Activated T-cell treated with anti-CD3 and anti-CD28 coated beads, Interleukin-2, amount 50 U/mL, for 4 hours (primary cell): ENCODE data around the gene MNAT1. TPM values are rescaled to one million over a fixed set of nuclear protein-coding genes. Genes with fewer than 3 reads are reported as not detected.

Experiments
- ATAC-seq, 2 donors: fragments of 200-7000 bp; cut with Tn5 transposase; one replicate each; pipeline ENCODE4 v1.10.0; 2021
- DNase-seq: peaks from one replicate; pipeline ENCODE4 v3.0.0-alpha.2; 2020
- H3K27me3 Mint-ChIP-seq: one replicate; pipeline ENCODE4 v1.8.0; 2021; ENCODE audit warnings: low read depth, mixed read lengths
- H3K36me3 Mint-ChIP-seq: one replicate; pipeline ENCODE4 v1.8.0; 2022; ENCODE audit warnings: mixed read lengths; ENCODE audit not compliant: insufficient read depth
- H3K4me1 Mint-ChIP-seq: one replicate; pipeline ENCODE4 v1.8.0; 2021; ENCODE audit warnings: low read depth, mixed read lengths
- H3K4me3 Mint-ChIP-seq: one replicate; pipeline ENCODE4 v1.8.0; 2021; ENCODE audit warnings: mild to moderate bottlenecking, moderate library complexity, mixed read lengths
- H3K9me3 Mint-ChIP-seq: one replicate; pipeline ENCODE4 v1.8.0; 2021; ENCODE audit warnings: mixed read lengths
- total RNA-seq, 3 donors: library from RNA; stranded (reverse); gene quantifications; one replicate each; pipeline ENCODE4 v1.2.1, GENCODE V29; 2021

Gene MNAT1
- total RNA-seq, 3 donors from 2014 or later: 43.0 to 49.4 (median 43.4) TPM

DNA sequence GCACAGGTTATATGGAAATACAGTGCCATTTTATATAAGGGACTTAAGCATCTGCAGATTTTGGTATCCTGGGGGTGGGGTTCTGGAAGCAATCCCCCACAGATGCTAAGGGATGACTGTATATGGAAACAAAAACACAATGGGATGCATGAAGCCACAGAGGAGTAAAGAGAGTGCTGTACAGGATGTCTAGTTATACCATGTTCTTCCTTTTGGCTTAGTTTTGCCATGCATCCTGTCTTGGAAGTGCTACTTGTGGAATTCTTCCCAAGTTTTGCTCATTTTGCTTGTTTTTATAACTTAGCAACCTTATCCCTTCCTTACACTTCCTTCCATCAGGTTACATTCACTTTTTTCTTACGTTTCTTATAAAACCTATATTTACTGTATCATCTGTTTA lies 190.7 kb downstream of the MNAT1 start:
- ATAC-seq: no peak
- Mint-ChIP-seq H3K4me1 (no peaks in the 10 kb centered on the region), H3K36me3 (peaks cover 2% of the 10 kb centered on the region), H3K4me3 (no peak overlapping the region), H3K27me3 (no peaks in the 10 kb centered on the region), H3K9me3 (no peaks in the 10 kb centered on the region)
- DNase-seq: no peak

DNA sequence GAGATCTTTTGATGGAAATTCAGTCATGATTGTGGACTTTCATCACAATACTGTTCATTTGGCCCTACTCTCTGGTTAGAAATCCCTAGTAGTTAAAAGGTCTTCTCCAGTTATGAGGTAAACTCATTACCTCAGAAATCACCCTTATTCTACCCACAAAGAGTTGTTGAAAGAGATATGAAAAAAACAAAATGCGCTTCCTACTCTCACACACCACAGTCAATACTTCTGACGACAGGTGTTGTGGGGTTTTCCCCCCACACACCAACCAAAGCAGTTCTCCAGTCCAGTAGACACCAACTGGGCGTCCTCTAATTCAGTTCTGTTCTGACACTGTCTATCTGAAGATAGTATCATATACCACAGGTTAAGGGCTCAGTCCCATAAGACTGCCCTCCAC lies 191.4 kb downstream of the MNAT1 start:
- Mint-ChIP-seq H3K27me3 (no peaks in the 10 kb centered on the region), H3K36me3 (peaks cover 2% of the 10 kb centered on the region), H3K9me3 (no peaks in the 10 kb centered on the region), H3K4me1 (no peaks in the 10 kb centered on the region), H3K4me3 (no peak overlapping the region)
- ATAC-seq: no peak
- DNase-seq: no peak

DNA sequence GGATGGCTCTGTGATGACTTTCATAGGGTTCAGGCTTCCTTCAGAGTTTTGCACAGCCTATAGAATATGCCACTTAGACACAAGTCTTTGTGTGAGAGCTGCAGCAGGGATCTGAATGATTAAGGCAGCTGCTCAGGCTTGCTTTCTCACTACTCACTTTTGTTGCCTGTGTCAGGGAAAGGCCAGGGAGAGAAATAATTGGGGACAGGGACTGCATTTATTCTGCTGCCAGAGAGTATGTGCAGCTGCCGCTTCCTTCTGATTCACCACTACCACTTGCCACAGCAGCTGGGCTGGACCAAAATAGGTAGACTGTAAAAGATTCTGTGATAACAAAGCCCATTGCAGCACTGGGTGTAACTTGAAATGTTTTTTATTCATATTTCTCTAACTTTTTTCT lies 196.7 kb downstream of the MNAT1 start:
- peaks cover 7% of the 10 kb centered on the region for H3K36me3 Mint-ChIP-seq
- H3K4me1 Mint-ChIP-seq: no peaks in the 10 kb centered on the region
- no peak overlapping the region for H3K4me3 Mint-ChIP-seq
- ATAC-seq (no peak), DNase-seq (no peak)
- H3K9me3 Mint-ChIP-seq: no peaks in the 10 kb centered on the region
- H3K27me3 Mint-ChIP-seq: no peaks in the 10 kb centered on the region

DNA sequence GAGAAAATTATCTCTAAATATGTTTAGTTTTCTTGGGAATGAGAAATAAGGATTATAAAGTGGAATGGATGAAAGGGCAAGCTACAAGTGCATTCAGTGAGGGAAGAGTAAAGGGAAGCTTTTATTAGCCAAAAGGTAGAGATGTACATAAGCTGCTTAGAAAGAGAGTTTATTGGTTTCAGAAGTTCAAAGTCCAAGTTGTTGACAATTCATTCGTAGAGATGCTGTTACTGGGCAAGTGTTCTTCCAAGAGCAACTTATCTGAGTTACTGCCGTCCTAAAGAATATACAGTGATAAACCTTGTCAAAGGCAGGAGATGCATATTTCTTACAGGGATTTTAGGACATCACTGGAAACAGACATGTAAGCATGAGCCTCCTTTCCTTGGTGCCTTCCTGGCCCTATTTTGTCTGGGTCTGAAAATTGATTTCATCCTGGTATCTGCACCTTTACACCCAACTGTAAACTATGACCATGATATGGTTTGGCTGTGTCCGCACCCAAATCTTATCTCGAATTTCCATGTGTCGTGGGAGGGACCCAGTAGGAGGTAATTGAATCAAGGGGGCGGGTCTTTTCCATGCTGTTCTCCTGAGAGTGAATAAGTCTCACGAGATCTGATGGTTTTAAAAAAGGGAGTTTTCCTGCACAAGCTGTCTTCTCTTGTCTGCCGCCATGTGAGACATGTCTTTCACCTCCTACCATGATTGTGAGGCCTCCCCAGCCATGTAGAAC lies 199.5 kb downstream of the MNAT1 start:
- H3K27me3 Mint-ChIP-seq: no peaks in the 10 kb centered on the region

DNA sequence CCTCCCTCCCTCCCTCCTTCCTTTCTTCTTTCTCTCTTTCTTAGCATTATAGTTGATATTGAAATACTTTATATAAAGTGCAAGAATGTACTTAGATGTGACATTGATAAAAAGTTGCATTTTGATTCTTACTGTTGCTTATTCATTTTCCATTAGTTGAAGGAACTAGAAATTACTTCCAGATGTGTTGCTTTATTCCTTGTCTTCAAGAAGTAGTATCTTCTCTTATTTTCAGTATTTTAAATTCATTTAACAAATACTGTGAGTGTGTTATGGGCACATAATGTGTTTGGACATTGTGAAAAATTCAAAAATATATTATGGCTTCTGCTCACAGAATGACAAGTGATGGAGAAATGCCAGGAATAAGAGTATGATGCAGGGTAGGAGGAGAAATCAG lies 200.8 kb downstream of the MNAT1 start:
- no peak for DNase-seq
- no peak overlapping the region for H3K4me3 Mint-ChIP-seq
- H3K4me1 Mint-ChIP-seq: no peaks in the 10 kb centered on the region
- ATAC-seq: no peak
- H3K9me3 Mint-ChIP-seq: no peaks in the 10 kb centered on the region
- peaks cover 10% of the 10 kb centered on the region for H3K36me3 Mint-ChIP-seq
- H3K27me3 Mint-ChIP-seq: no peaks in the 10 kb centered on the region

More for the DNA sequence above, 199.5 kb downstream of the MNAT1 start:
- Mint-ChIP-seq H3K36me3 (peaks cover 10% of the 10 kb centered on the region), H3K4me3 (no peak overlapping the region), H3K4me1 (no peaks in the 10 kb centered on the region), H3K9me3 (no peaks in the 10 kb centered on the region)
- ATAC-seq (no peak), DNase-seq (no peak)

DNA sequence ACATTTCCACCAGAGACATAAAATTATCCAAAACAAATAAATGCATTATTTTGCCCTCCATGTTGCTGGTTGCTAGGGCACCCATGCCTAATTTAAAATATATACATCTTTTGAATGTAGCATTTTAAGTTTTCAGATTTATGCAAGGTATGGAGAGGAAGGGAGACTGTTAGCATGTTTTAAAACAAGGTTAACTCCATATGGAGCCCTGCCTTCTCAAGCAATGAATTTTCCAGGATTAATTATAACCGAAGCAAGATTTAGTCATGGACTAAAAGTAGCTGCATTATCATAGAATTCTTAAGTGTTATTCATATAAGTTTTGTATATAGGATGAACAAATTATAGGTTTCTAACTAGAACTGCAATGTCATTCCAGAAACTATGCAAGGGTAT lies 209.1 kb downstream of the MNAT1 start:
- ATAC-seq (no peak), DNase-seq (no peak)
- Mint-ChIP-seq H3K27me3 (no peaks in the 10 kb centered on the region), H3K9me3 (no peaks in the 10 kb centered on the region), H3K4me1 (peaks cover 5% of the 10 kb centered on the region), H3K4me3 (no peak overlapping the region), H3K36me3 (peaks cover 11% of the 10 kb centered on the region)

DNA sequence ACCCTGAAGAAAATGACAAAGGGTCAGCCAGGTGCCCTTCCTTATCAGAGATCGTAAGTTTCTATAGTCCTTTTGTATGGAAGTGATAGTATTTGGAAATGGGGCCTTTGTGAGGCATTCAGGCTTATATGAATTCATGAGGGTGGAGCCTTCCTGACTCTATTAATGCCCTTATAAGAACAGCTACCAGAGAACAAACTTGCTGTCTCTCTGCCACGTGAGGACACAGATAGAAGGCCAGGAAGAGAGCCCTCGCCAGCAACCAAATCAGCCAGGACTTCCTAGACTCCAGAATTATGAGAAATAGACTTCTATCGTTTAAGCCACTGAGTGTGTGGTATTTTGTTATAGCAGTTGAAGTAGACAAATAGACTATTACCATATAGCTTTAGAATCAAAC lies 209.6 kb downstream of the MNAT1 start:
- Mint-ChIP-seq H3K36me3 (peaks cover 11% of the 10 kb centered on the region), H3K27me3 (no peaks in the 10 kb centered on the region)
- ATAC-seq: no peak

DNA sequence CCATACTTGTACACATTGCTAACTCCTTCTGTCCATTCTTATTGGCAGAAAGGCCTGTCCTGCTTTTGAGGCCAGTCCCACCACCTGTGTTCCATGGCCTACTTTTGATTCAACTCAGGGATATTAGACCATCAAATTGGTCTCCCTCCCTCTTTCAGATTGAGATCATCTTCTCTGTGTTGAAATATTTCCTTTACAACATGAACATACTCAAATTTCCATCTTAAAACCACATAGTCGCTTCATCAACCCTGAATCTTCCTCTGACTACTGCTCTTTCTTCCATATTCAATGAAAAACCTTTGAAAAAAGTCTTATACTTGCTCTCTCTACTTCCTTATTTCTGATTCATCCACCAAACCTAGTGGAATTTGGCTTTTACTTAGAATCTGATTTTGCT lies 211.4 kb downstream of the MNAT1 start:
- peak; percentile 53 to 73 for ATAC-seq
- Mint-ChIP-seq H3K9me3 (no peaks in the 10 kb centered on the region), H3K4me1 (peaks cover 5% of the 10 kb centered on the region), H3K4me3 (no peak overlapping the region), H3K27me3 (no peaks in the 10 kb centered on the region), H3K36me3 (peaks cover 13% of the 10 kb centered on the region)
- DNase-seq: no peak

More for the DNA sequence above, 209.6 kb downstream of the MNAT1 start:
- Mint-ChIP-seq H3K4me1 (peaks cover 5% of the 10 kb centered on the region), H3K4me3 (no peak overlapping the region), H3K9me3 (no peaks in the 10 kb centered on the region)
- DNase-seq: no peak

DNA sequence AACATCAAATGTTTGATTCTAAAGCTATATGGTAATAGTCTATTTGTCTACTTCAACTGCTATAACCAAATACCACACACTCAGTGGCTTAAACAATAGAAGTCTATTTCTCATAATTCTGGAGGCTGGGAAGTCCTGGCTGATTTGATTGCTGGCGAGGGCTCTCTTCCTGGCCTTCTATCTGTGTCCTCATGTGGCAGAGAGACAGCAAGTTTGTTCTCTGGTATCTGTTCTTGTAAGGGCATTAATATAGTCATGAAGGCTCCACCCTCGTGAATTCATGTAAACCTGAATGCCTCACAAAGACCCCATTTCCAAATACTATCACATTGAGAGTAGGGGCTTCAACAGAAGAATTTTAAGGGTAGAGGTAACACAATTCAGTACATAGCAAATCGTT lies 212.2 kb downstream of the MNAT1 start:
- Mint-ChIP-seq H3K36me3 (peaks cover 13% of the 10 kb centered on the region), H3K4me3 (no peak overlapping the region), H3K9me3 (no peaks in the 10 kb centered on the region), H3K4me1 (peaks cover 5% of the 10 kb centered on the region), H3K27me3 (no peaks in the 10 kb centered on the region)
- DNase-seq: no peak
- ATAC-seq: no peak

DNA sequence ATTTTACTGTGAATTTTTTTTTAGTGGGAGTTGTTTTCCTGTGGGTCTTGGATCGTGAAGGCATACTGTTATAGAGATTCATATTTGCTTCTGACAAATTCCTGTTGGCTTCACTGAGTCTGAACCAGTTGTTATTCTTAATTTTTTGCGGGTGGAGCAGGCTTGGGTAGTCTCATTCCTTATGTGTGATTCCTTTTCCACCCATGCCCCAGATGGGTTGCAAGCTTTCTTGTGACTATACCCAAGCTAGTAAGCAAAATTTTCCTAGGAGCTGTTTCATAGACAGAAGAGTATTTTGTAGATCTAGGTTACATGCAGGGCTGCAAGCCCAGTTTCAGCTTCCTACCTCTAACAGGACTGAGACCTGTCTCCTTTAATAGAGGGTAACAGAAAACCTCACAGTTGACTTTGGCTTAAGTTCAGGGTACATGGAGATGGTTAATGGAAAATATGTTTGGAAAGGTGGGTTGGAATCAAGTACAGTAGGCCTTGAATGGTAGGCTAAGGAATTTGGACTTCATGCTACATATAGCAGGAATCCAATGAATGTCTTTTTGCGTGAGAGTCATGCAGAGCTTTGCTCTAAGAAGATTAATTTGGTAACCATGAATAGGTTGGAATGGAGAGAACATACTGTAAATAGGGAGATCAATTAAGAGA lies 217.3 kb downstream of the MNAT1 start:
- H3K4me1 Mint-ChIP-seq: peaks cover 3% of the 10 kb centered on the region
- DNase-seq: no peak
- H3K4me3 Mint-ChIP-seq: no peak overlapping the region
- peaks cover 20% of the 10 kb centered on the region for H3K36me3 Mint-ChIP-seq
- ATAC-seq: no peak
- peaks cover 20% of the 10 kb centered on the region for H3K9me3 Mint-ChIP-seq
- no peaks in the 10 kb centered on the region for H3K27me3 Mint-ChIP-seq

DNA sequence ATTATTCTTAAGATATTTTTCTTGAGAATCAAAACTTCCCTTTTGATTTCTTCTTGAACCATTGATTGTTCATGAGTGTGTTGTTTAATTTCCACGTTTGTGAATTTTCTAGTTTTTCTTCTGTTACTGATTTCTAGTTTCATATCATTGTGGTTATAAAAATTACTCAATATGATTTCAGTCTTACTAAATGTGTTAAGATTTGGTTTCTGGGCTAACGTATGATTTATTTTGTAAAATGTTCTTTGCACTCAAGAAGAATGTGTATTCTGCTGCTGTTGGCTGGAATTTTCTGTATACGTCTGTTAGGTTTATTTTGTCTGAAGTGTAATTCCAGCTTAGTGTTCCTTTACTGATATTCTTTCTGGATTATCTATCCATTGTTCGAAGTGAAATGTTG lies 221.6 kb downstream of the MNAT1 start:
- no peaks in the 10 kb centered on the region for H3K27me3 Mint-ChIP-seq
- H3K4me1 Mint-ChIP-seq: peaks cover 4% of the 10 kb centered on the region
- ATAC-seq: no peak

DNA sequence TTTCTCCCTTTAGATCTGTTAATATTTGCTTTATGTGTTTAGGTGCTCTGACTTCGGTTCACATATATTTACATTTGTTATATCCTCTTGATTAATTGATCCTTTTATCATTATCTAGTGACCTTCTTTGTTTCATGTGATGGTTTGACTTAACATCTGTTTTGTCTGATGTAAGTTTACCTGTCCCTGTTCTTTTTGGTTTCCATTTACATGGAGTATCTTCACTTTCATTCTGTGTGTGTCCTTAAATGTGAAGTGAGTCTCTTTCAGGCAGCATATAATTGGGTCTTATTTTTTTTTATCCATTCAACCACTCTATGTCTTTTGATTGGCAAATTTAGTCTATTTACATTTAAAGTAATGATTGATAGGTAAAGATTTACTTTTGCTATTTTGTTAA lies 222.1 kb downstream of the MNAT1 start:
- H3K36me3 Mint-ChIP-seq: peaks cover 38% of the 10 kb centered on the region
- no peaks in the 10 kb centered on the region for H3K27me3 Mint-ChIP-seq
- no peak for ATAC-seq
- peaks cover 4% of the 10 kb centered on the region for H3K4me1 Mint-ChIP-seq
- H3K9me3 Mint-ChIP-seq: peaks cover 38% of the 10 kb centered on the region
- no peak for DNase-seq
- no peak overlapping the region for H3K4me3 Mint-ChIP-seq

More for the DNA sequence above, 221.6 kb downstream of the MNAT1 start:
- H3K4me3 Mint-ChIP-seq: no peak overlapping the region
- peaks cover 36% of the 10 kb centered on the region for H3K36me3 Mint-ChIP-seq
- H3K9me3 Mint-ChIP-seq: peaks cover 38% of the 10 kb centered on the region
- DNase-seq: no peak

DNA sequence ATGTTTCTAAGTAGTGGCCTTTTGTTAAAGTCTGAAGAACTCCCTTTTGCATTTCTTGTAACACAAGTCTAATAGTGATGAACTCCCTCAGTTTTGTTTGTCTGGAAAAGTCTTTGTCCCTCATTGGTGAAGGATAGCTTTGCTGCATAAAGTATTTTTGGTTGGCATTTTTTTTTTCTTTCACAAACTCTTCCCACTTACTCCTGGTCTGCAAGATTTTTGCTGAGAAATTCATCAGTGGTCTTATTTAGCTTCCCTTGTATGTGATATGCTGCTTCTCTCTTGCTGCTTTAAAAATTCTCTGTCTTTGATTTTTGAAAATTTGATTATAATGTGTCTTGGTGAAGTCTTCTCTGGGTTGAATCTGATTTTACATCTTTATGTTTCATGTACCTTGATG lies 223.6 kb downstream of the MNAT1 start:
- no peak for ATAC-seq
- no peak for DNase-seq
- Mint-ChIP-seq H3K36me3 (peaks cover 38% of the 10 kb centered on the region), H3K27me3 (no peaks in the 10 kb centered on the region), H3K4me3 (no peak overlapping the region), H3K4me1 (peaks cover 4% of the 10 kb centered on the region), H3K9me3 (peaks cover 38% of the 10 kb centered on the region)

DNA sequence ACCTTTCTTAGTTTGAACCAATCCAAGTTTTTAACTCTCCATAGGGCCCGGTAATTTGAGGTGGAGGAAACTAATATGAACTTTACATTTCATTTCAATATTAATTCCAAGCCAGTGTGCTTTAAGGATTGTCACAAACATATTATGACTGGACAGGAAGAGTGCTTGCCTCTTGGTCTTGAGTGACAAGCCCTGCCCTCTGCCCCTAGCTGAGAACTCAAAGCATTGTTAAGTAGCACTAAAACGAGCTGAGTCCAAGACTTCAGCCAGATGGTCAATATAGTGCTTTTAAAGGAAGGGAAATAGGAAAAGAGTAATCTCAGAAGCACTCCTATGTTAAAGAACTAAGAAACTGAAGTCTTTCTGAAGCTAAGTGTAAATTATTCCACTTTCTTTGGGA lies 229.2 kb downstream of the MNAT1 start:
- no peak overlapping the region for H3K4me3 Mint-ChIP-seq
- no peaks in the 10 kb centered on the region for H3K27me3 Mint-ChIP-seq
- DNase-seq: no peak
- peaks cover 20% of the 10 kb centered on the region for H3K36me3 Mint-ChIP-seq
- H3K4me1 Mint-ChIP-seq: peaks cover 2% of the 10 kb centered on the region
- peaks cover 9% of the 10 kb centered on the region for H3K9me3 Mint-ChIP-seq
- no peak for ATAC-seq

DNA sequence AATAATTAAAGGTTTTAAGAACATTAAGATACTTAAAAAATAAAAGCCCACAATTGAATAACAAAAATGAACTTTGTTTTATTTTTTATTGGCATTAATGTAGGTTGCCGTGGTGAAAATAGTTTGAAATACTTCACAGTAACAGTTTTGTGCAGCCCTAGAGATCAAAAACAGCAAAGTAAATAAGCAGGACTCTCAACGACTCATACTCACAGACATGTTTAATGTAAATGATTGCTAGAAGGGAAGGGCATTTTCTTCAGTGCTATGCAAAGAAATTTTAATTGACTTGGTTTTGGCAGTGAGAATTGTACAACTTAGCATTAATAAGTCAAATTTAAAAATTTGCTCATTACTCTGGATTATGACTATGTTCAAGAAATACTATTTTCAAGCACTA lies 230.3 kb downstream of the MNAT1 start:
- no peak for DNase-seq
- Mint-ChIP-seq H3K9me3 (peaks cover 3% of the 10 kb centered on the region), H3K4me1 (peaks cover 2% of the 10 kb centered on the region), H3K36me3 (peaks cover 13% of the 10 kb centered on the region), H3K4me3 (no peak overlapping the region), H3K27me3 (no peaks in the 10 kb centered on the region)
- no peak for ATAC-seq
